Measurements from ENCODE around the gene ERG. TPM values are rescaled to one million over a fixed set of nuclear protein-coding genes. Genes with fewer than 3 reads are reported as not detected.
A peak's percentile ranks its signal among the peaks of the same experiment; 100 is the strongest.

The ERG gene
- total and polyA plus RNA-seq, 2 of the 8 experiments (the other 6 are each of a cell fraction or from before 2014, with no cell fraction given): 1.0 to 3.0 TPM

GRCh38 chr21:38349977-38350376 lies 148.3 kb downstream of the ERG start:
- Histone ChIP-seq H2BK120ac (replicated peaks; ENCODE audit: low read depth, low read length) (no peak overlapping the region), H3K27ac (ENCODE audit: low read depth, low read length) (no peak overlapping the region), H3K79me1 (ENCODE audit: low read depth, low read length) (no peaks in the 10 kb centered on the region), H4K8ac (ENCODE audit: extremely low read depth, insufficient read depth, low read length) (no peak overlapping the region), H3K36me3 (ENCODE audit: control insufficient read depth in 2 of 4, insufficient read depth in 4 of 4, low read length in 3 of 4) (no peaks in the 10 kb centered on the region), H2AK5ac (ENCODE audit: low read depth, low read length) (no peak overlapping the region), H3K4me2 (ENCODE audit: insufficient read depth in 1 of 2, low read depth in 2 of 2, low read length in 2 of 2) (no peak overlapping the region), H3K9me3 (ENCODE audit: insufficient read depth in 2 of 2, low read depth in 1 of 2, low read length in 1 of 2) (no peaks in the 10 kb centered on the region), H3K4ac (replicated peaks; ENCODE audit: insufficient read length, low read depth, low read length) (no peak overlapping the region), H2BK5ac (ENCODE audit: low read depth, low read length) (no peak overlapping the region), H2AFZ (ENCODE audit: low read length) (no peak overlapping the region), H3K23me2 (ENCODE audit: low read depth, low read length) (no peaks in the 10 kb centered on the region), H3K4me1 (replicated peaks in 1 of 4; ENCODE audit: control insufficient read depth in 3 of 4, insufficient read depth in 4 of 4, low read length in 3 of 4) (peaks cover 0 to 6% (median 4%) of the 10 kb centered on the region in 4 experiments; a peak in 3 of 7 replicates), H4K5ac (ENCODE audit: insufficient read length, low read depth, low read length) (no peak overlapping the region), H3K4me3 (ENCODE audit: extremely low read depth in 1 of 4, insufficient read depth in 2 of 4, low read depth in 3 of 4, low read length in 4 of 4) (no peak overlapping the region), H3K18ac (ENCODE audit: extremely low read depth, low read length) (no peak overlapping the region), H3K27me3 (replicated peaks in 1 of 4; ENCODE audit: control insufficient read depth in 3 of 4, extremely low read depth in 1 of 4, insufficient read depth in 3 of 4, low read length in 3 of 4) (peaks cover 0 to 4% (median 0%) of the 10 kb centered on the region in 4 experiments; a peak in 3 of 7 replicates), H3K9ac (replicated peaks in 1 of 4; ENCODE audit: extremely low read depth in 1 of 4, low read depth in 3 of 4, low read length in 3 of 4) (no peak overlapping the region), H4K91ac (replicated peaks; ENCODE audit: insufficient read length, low read length) (no peak overlapping the region), H4K20me1 (replicated peaks in 1 of 2; ENCODE audit: control insufficient read depth in 1 of 2, insufficient read depth in 2 of 2, low read length in 2 of 2) (no peaks in the 10 kb centered on the region), H3K79me2 (ENCODE audit: control insufficient read depth in 1 of 2, insufficient read depth in 2 of 2, low read length in 2 of 2) (no peaks in the 10 kb centered on the region), H2BK15ac (ENCODE audit: low read length) (no peak overlapping the region), H3K23ac (ENCODE audit: insufficient read length) (no peak overlapping the region), H2BK12ac (ENCODE audit: low read depth, low read length) (0 out of 2 replicates have a peak overlapping the region, but pooled peaks have one; percentile 39), H2BK20ac (ENCODE audit: low read length) (no peak overlapping the region), H3K14ac (ENCODE audit: insufficient read length) (no peak overlapping the region), H3K56ac (replicated peaks; ENCODE audit: insufficient read length, low read depth, low read length) (no peak overlapping the region)
- WGBS, 2 experiments (ENCODE audit: extremely low coverage in 1 of 2, insufficient coverage in 1 of 2, insufficient read length in 1 of 2, insufficient replicate concordance in 2 of 2, low coverage in 1 of 2, low lambda C conversion rate in 2 of 2, missing lambda C conversion rate in 1 of 2): 100% methylated on average over 2 of the region's 2 CpGs; no CpG with 5 or more reads in 1 of the 2 experiments
- ChIA-PET POLR2A (ENCODE audit: partially characterized antibody) (no interaction called here), CTCF (ENCODE audit: partially characterized antibody) (interaction anchor here (0.6 to 9.0 kb wide), 13 partner anchors 10 to 677 kb away, joined by 3 to 366 read pairs (median 3); no protein-coding TSS in a partner anchor)
- FAIRE-seq (no peak), DNase-seq (ENCODE audit: low read depth in 1 of 2, low spot score in 2 of 2) (no peak)
- TF ChIP-seq EGR1 (IDR thresholded peaks at IDR 0.05; ENCODE audit: borderline replicate concordance, low read depth, low read length): no peak

All from H1 (cell line).